ENCODE data around the gene CRADD. TPM values are rescaled to one million over a fixed set of nuclear protein-coding genes. Genes with fewer than 3 reads are reported as not detected.

Gene CRADD
- total and polyA plus RNA-seq, 2 donors (not counting 1 experiment from before 2014, with no cell fraction given) = 5.8 to 15.1 TPM

GRCh38 chr12:93707836-93708235, 30.7 kb downstream of the CRADD start:
- no peak overlapping the region for H3K27ac Mint-ChIP-seq
- CTCF ChIA-PET = no interaction called here
- TF ChIP-seq CTCF (IDR thresholded peaks at IDR 0.05) (no peak), EZH2 (IDR thresholded peaks at IDR 0.05; ENCODE audit: borderline replicate concordance, insufficient read depth, low read depth, low read length, poor library complexity, severe bottlenecking) (no peak)

GRCh38 chr12:93708952-93709351, 31.8 kb downstream of the CRADD start:
- Histone ChIP-seq H3K9me3 (ENCODE audit: control extremely low read depth in 1 of 3, control insufficient read depth in 2 of 3, insufficient read depth in 1 of 3, low read length in 2 of 3) (peaks cover 0 to 7% (median 6%) of the 10 kb centered on the region in 3 donors), H3K27ac (ENCODE audit: low read length in 2 of 2) (no peak overlapping the region), H3K79me2 (ENCODE audit: control insufficient read depth, insufficient read depth, low read length) (peaks cover 17% of the 10 kb centered on the region), H3K27me3 (replicated peaks in 1 of 4; ENCODE audit: control extremely low read depth in 1 of 4, control insufficient read depth in 3 of 4, insufficient read depth in 4 of 4, low read length in 3 of 4) (no peaks in the 10 kb centered on the region), H3K36me3 (replicated peaks in 1 of 2; ENCODE audit: control extremely low read depth in 1 of 2, control insufficient read depth in 1 of 2, extremely low read depth in 1 of 2, insufficient read depth in 2 of 2, low read length in 1 of 2) (no peaks in the 10 kb centered on the region), H2AFZ (ENCODE audit: insufficient read depth, low read depth, low read length, poor library complexity, severe bottlenecking) (no peak overlapping the region), H3K4me3 (ENCODE audit: control extremely low read depth in 1 of 5, extremely low read depth in 1 of 5, insufficient read depth in 1 of 5, low read depth in 2 of 5, low read length in 4 of 5) (no peak overlapping the region), H4K20me1 (ENCODE audit: control insufficient read depth, insufficient read depth, low read length, poor library complexity, severe bottlenecking) (no peaks in the 10 kb centered on the region), H3K4me2 (replicated peaks; ENCODE audit: low read depth, low read length, poor library complexity, severe bottlenecking) (no peak overlapping the region), H3K9ac (ENCODE audit: low read length) (no peak overlapping the region), H3K4me1 (ENCODE audit: control insufficient read depth in 2 of 2, insufficient read depth in 2 of 2, low read length in 2 of 2) (no peaks in the 10 kb centered on the region)
- TF ChIP-seq CTCF (IDR thresholded peaks at IDR 0.05) = no peak
- TF ChIP-seq EZH2 (IDR thresholded peaks at IDR 0.05; ENCODE audit: borderline replicate concordance, insufficient read depth, low read depth, low read length, poor library complexity, severe bottlenecking) = no peak
- no peak overlapping the region for H3K4me3 Mint-ChIP-seq
- ChIA-PET POLR2A (no interaction called here), CTCF (no interaction called here)
- intact Hi-C loops (cut with micrococcal nuclease) = no loop called here
- ATAC-seq (ENCODE audit: low read depth) (no peak), DNase-seq (no peak)
- WGBS (ENCODE audit: insufficient coverage) = 86% methylated on average over 1 of the region's 2 CpGs
- peaks cover 8% of the 10 kb centered on the region for H3K9me3 Mint-ChIP-seq (ENCODE audit: insufficient read depth)
- H3K4me1 Mint-ChIP-seq = peaks cover 8% of the 10 kb centered on the region
- no peak overlapping the region for H3K27ac Mint-ChIP-seq
- H3K27me3 Mint-ChIP-seq = no peaks in the 10 kb centered on the region

More at GRCh38 chr12:93707836-93708235, 30.7 kb downstream of the CRADD start:
- no peak overlapping the region for H3K9ac ChIP-seq (ENCODE audit: low read length)
- POLR2A ChIA-PET = no interaction called here
- no peak overlapping the region for H3K27ac ChIP-seq (ENCODE audit: low read length in 2 of 2)
- H3K4me3 ChIP-seq (ENCODE audit: control extremely low read depth in 1 of 5, extremely low read depth in 1 of 5, insufficient read depth in 1 of 5, low read depth in 2 of 5, low read length in 4 of 5) = no peak overlapping the region
- H3K9me3 ChIP-seq (ENCODE audit: control extremely low read depth in 1 of 3, control insufficient read depth in 2 of 3, insufficient read depth in 1 of 3, low read length in 2 of 3) = peaks cover 0 to 7% (median 6%) of the 10 kb centered on the region in 3 donors
- no peak for DNase-seq
- no peaks in the 10 kb centered on the region for H4K20me1 ChIP-seq (ENCODE audit: control insufficient read depth, insufficient read depth, low read length, poor library complexity, severe bottlenecking)
- no peak overlapping the region for H2AFZ ChIP-seq (ENCODE audit: insufficient read depth, low read depth, low read length, poor library complexity, severe bottlenecking)
- WGBS (ENCODE audit: insufficient coverage) = 100% methylated on average over 1 of the region's 1 CpG
- intact Hi-C loops (cut with micrococcal nuclease) = no loop called here
- H3K27me3 ChIP-seq (replicated peaks in 1 of 4; ENCODE audit: control extremely low read depth in 1 of 4, control insufficient read depth in 3 of 4, insufficient read depth in 4 of 4, low read length in 3 of 4) = no peaks in the 10 kb centered on the region
- no peak for ATAC-seq (ENCODE audit: low read depth)
- Mint-ChIP-seq H3K4me1 (peaks cover 9% of the 10 kb centered on the region), H3K27me3 (no peaks in the 10 kb centered on the region), H3K4me3 (no peak overlapping the region), H3K9me3 (ENCODE audit: insufficient read depth) (peaks cover 8% of the 10 kb centered on the region)
- H3K36me3 ChIP-seq (replicated peaks in 1 of 2; ENCODE audit: control extremely low read depth in 1 of 2, control insufficient read depth in 1 of 2, extremely low read depth in 1 of 2, insufficient read depth in 2 of 2, low read length in 1 of 2) = no peaks in the 10 kb centered on the region
- H3K4me2 ChIP-seq (replicated peaks; ENCODE audit: low read depth, low read length, poor library complexity, severe bottlenecking) = no peak overlapping the region
- peaks cover 17% of the 10 kb centered on the region for H3K79me2 ChIP-seq (ENCODE audit: control insufficient read depth, insufficient read depth, low read length)
- no peaks in the 10 kb centered on the region for H3K4me1 ChIP-seq (ENCODE audit: control insufficient read depth in 2 of 2, insufficient read depth in 2 of 2, low read length in 2 of 2)
